ENCODE results near the gene SMURF1.
"Not testable (repeated sequence)": the region's sequence is repeated elsewhere in the genome, so short reads cannot be mapped to it uniquely, and the experiment has no call there.

The SMURF1 gene

GRCh38 chr7:99078416-99078815 is 65.5 kb downstream of the SMURF1 start:
- H3K9me3 ChIP-seq (ENCODE audit: low read length): peaks cover 2% of the 10 kb centered on the region
- no peaks in the 10 kb centered on the region for H3K36me3 ChIP-seq (ENCODE audit: insufficient read depth, low read length)
- no peak overlapping the region for H3K4me3 ChIP-seq (ENCODE audit: low read length)
- H3K4me1 ChIP-seq (ENCODE audit: insufficient read depth, low read length): no peaks in the 10 kb centered on the region
- no peak overlapping the region for H2AFZ ChIP-seq (ENCODE audit: low read depth, low read length)
- no peaks in the 10 kb centered on the region for H3K27me3 ChIP-seq (ENCODE audit: insufficient read depth, low read length)

DNA sequence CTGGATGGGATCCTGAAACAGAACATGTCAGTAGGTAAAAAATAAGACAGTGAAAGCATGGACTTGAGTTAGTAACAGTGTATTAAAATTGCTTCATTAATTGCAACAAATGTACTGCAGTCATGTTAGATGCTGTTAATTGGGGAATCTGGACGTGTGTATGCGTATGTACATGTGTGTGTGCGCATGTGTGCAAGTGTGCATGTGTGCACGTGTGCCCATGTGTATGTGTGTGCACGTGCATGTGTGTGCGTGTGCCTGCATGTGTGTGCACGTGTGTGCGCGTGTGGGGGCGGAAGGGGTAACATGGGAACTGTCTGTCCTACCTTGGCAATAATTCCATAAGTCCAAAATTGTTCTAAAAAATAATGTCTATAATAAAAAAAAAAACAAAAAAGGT is 67.3 kb downstream of the SMURF1 start:
- H3K27me3 ChIP-seq (ENCODE audit: insufficient read depth, low read length): no peaks in the 10 kb centered on the region
- peaks cover 2% of the 10 kb centered on the region for H3K9me3 ChIP-seq (ENCODE audit: low read length)
- H3K4me1 ChIP-seq (ENCODE audit: insufficient read depth, low read length): no peaks in the 10 kb centered on the region
- no peaks in the 10 kb centered on the region for H3K36me3 ChIP-seq (ENCODE audit: insufficient read depth, low read length)
- H3K4me3 ChIP-seq (ENCODE audit: low read length): no peak overlapping the region
- no peak overlapping the region for H2AFZ ChIP-seq (ENCODE audit: low read depth, low read length)

DNA sequence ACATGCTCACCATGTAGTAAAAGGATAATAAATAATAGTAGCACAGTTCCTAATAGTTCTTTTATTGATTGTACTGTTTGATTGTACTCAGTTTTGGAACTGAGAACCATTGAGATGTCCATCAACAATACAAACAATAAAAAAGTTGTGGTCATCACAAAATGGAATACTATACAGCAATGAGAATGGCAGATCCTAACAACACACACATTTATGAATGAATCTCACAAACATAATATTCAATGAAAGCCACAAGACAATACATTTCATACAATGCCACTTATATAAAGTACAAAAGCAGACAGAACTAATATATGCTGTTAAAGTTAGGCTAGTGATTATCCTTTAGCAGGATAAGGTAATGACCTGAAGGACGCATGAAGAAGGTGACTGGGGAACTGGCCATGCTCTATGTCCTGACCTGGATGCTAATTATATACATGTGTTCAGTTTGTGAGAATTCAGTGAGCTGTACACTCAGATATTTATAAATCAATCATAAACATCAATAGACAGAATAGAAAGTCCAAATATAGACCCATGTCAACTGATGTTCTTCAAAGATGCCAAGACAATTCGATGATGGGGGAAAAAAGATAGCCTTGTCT is 70.0 kb downstream of the SMURF1 start:
- no peak overlapping the region for H3K4me3 ChIP-seq (ENCODE audit: low read length)
- no peaks in the 10 kb centered on the region for H3K27me3 ChIP-seq (ENCODE audit: insufficient read depth, low read length)
- no peak overlapping the region for H2AFZ ChIP-seq (ENCODE audit: low read depth, low read length)
- peaks cover 2% of the 10 kb centered on the region for H3K9me3 ChIP-seq (ENCODE audit: low read length)
- no peaks in the 10 kb centered on the region for H3K4me1 ChIP-seq (ENCODE audit: insufficient read depth, low read length)
- no peaks in the 10 kb centered on the region for H3K36me3 ChIP-seq (ENCODE audit: insufficient read depth, low read length)

DNA sequence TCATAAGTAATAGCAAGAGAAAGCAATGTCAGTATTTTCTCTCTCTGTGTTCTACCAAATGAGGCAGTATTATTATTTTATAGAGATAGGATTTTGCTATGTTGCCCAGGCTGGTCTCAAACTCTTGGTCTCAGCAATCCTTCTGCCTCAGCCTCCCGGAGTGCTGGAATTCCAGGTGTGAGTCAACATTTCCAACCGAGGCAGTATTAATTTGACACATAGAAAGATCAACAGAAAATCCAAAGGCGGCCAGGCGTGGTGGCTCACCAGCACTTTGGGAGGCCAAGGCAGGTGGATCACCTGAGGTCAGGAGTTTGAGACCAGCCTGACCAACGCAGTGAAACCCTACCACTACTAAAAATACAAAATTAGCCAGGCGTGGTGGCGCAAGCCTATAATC is 71.8 kb downstream of the SMURF1 start:
- H3K4me3 ChIP-seq (ENCODE audit: low read length): no peak overlapping the region
- H3K4me1 ChIP-seq (ENCODE audit: insufficient read depth, low read length): no peaks in the 10 kb centered on the region
- no peak overlapping the region for H2AFZ ChIP-seq (ENCODE audit: low read depth, low read length)
- H3K27me3 ChIP-seq (ENCODE audit: insufficient read depth, low read length): no peaks in the 10 kb centered on the region
- H3K9me3 ChIP-seq (ENCODE audit: low read length): peaks cover 2% of the 10 kb centered on the region
- no peaks in the 10 kb centered on the region for H3K36me3 ChIP-seq (ENCODE audit: insufficient read depth, low read length)

DNA sequence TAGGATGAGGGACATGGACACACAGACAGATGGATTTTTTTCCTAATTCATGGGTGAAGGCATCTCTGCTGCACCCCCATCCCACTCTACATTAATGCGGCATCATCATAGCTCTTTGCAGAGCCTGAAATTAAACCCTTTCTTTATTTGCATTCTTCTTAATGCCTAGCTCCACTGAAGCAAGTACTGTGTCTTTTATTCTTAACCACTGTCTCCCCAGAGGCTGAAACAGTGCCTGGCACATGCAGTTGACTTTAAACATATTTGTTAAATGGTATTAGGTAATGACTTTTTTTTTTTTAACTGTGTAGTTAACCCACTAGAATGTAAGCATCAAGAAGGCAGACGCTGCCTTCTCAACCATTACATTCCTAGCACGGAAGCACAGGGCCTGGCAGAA is 73.5 kb downstream of the SMURF1 start:
- H3K4me3 ChIP-seq (ENCODE audit: low read length): no peak overlapping the region
- H3K36me3 ChIP-seq (ENCODE audit: insufficient read depth, low read length): no peaks in the 10 kb centered on the region
- no peaks in the 10 kb centered on the region for H3K27me3 ChIP-seq (ENCODE audit: insufficient read depth, low read length)
- H3K4me1 ChIP-seq (ENCODE audit: insufficient read depth, low read length): no peaks in the 10 kb centered on the region
- no peak overlapping the region for H2AFZ ChIP-seq (ENCODE audit: low read depth, low read length)
- no peaks in the 10 kb centered on the region for H3K9me3 ChIP-seq (ENCODE audit: low read length)

DNA sequence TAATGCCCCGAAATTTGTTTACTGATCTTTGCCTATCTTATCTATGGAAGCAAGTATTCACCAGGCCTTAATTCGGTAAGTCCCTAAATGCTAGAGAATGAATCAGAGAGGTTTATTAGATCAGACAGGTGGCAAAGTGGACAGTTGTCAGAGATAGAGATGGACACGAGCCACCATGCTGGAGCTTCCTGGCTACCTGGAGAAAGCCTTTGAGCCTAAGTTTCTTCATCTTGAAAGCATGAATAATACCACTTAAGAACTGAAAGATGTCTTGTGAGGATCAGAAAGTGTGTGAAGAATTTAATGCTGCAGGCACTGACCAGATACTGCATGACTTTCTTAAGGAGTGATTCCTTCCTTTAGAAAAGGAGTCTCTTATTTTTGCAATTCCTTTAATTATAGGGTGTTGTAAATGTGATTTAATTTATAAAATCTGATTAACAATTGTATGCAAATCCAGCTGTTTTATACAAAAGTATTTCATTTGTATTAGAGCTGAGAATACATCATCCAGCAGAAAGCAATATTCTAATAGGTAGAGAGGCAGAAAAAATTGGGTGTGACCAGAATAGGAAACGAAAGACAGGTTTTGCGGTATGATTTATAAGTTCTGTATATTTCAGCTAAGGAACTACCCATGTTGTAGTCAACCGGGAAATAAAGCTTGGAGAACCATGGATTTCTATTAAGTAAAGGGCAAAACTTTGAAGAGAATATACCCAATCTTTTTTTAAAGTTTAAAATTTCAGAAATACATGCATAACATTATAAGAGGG is 82.7 kb downstream of the SMURF1 start:
- Histone ChIP-seq H3K27me3 (ENCODE audit: insufficient read depth, low read length) (no peaks in the 10 kb centered on the region), H3K9me3 (ENCODE audit: low read length) (no peaks in the 10 kb centered on the region), H2AFZ (ENCODE audit: low read depth, low read length) (no peak overlapping the region), H3K4me1 (ENCODE audit: insufficient read depth, low read length) (no peaks in the 10 kb centered on the region), H3K36me3 (ENCODE audit: insufficient read depth, low read length) (peaks cover 12% of the 10 kb centered on the region), H3K4me3 (ENCODE audit: low read length) (no peak overlapping the region)

- Histone ChIP-seq H3K9me3 (ENCODE audit: low read length) (no peaks in the 10 kb centered on the region), H3K4me3 (ENCODE audit: low read length) (no peak overlapping the region), H2AFZ (ENCODE audit: low read depth, low read length) (no peak overlapping the region), H3K27me3 (ENCODE audit: insufficient read depth, low read length) (no peaks in the 10 kb centered on the region), H3K36me3 (ENCODE audit: insufficient read depth, low read length) (peaks cover 62% of the 10 kb centered on the region), H3K4me1 (ENCODE audit: insufficient read depth, low read length) (no peaks in the 10 kb centered on the region)
Measured at GRCh38 chr7:99054781-99055180, 89.1 kb downstream of the SMURF1 start.

- Histone ChIP-seq H3K36me3 (ENCODE audit: insufficient read depth, low read length) (peaks cover 80% of the 10 kb centered on the region), H3K4me1 (ENCODE audit: insufficient read depth, low read length) (no peaks in the 10 kb centered on the region), H2AFZ (ENCODE audit: low read depth, low read length) (no peak overlapping the region), H3K27me3 (ENCODE audit: insufficient read depth, low read length) (no peaks in the 10 kb centered on the region), H3K9me3 (ENCODE audit: low read length) (no peaks in the 10 kb centered on the region), H3K4me3 (ENCODE audit: low read length) (no peak overlapping the region)
Measured at GRCh38 chr7:99050971-99051370, 92.9 kb downstream of the SMURF1 start.

DNA sequence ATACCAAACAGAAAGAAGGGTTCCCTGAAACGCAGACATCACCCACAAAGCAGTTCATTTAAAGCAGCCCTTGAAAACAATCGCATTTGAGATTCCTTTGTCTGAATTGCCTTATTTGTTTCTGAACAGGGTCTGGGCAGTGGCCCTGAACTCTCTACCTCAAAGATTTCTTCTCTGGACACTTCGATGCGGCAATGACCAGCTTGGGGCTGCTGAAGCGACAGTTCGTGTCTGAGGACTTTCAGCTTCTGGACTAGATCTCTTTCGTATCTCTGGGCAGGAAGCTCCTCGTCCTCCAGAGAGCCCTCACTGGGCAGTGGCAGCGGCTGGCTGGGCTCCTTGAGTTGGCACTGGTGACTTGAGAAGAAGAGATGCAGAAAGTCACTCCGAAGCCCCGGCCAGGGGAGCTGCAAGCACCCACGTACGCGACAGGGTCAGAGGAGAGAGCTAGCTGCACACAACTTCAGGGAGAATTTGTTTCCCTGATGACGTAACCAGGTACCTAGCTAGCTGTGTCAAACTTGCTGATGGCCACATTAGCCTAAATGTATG is 96.3 kb downstream of the SMURF1 start:
- H3K4me1 ChIP-seq (ENCODE audit: insufficient read depth, low read length): no peaks in the 10 kb centered on the region
- H3K36me3 ChIP-seq (ENCODE audit: insufficient read depth, low read length): peaks cover 81% of the 10 kb centered on the region
- no peak overlapping the region for H3K4me3 ChIP-seq (ENCODE audit: low read length)

DNA sequence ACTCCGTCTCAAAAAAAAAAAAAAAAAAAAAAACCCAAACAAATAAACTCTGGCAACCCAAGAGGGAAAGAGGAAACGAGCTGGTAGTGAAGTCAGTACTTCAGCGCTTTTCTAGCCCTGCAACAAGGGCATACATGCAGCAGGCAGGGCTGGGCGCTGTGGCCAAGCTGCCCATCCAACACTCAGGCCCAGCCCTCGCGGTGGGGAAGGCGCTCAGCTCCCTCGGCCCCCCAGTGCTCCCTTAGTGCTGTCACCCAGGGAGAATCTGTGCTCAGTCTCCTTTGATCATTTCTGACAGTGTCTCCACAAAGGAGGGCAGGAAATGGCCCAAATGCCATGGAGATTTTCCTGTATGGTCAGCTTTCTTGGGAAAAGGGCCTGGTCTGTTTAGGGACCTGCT is 97.2 kb downstream of the SMURF1 start:
- no peaks in the 10 kb centered on the region for H3K27me3 ChIP-seq (ENCODE audit: insufficient read depth, low read length)
- no peaks in the 10 kb centered on the region for H3K9me3 ChIP-seq (ENCODE audit: low read length)
- peaks cover 77% of the 10 kb centered on the region for H3K36me3 ChIP-seq (ENCODE audit: insufficient read depth, low read length)
- H3K4me3 ChIP-seq (ENCODE audit: low read length): no peak overlapping the region
- no peaks in the 10 kb centered on the region for H3K4me1 ChIP-seq (ENCODE audit: insufficient read depth, low read length)
- no peak overlapping the region for H2AFZ ChIP-seq (ENCODE audit: low read depth, low read length)

More for the DNA sequence above, 96.3 kb downstream of the SMURF1 start:
- Histone ChIP-seq H2AFZ (ENCODE audit: low read depth, low read length) (no peak overlapping the region), H3K27me3 (ENCODE audit: insufficient read depth, low read length) (no peaks in the 10 kb centered on the region), H3K9me3 (ENCODE audit: low read length) (no peaks in the 10 kb centered on the region)

- H3K9me3 ChIP-seq (ENCODE audit: low read length); H3K4me3 ChIP-seq (ENCODE audit: low read length); H3K4me1 ChIP-seq (ENCODE audit: insufficient read depth, low read length); H2AFZ ChIP-seq (ENCODE audit: low read depth, low read length); H3K27me3 ChIP-seq (ENCODE audit: insufficient read depth, low read length): not testable (repeated sequence)
- peaks cover 77% of the 10 kb centered on the region for H3K36me3 ChIP-seq (ENCODE audit: insufficient read depth, low read length)
Measured at GRCh38 chr7:99046262-99046661, 97.6 kb downstream of the SMURF1 start.

DNA sequence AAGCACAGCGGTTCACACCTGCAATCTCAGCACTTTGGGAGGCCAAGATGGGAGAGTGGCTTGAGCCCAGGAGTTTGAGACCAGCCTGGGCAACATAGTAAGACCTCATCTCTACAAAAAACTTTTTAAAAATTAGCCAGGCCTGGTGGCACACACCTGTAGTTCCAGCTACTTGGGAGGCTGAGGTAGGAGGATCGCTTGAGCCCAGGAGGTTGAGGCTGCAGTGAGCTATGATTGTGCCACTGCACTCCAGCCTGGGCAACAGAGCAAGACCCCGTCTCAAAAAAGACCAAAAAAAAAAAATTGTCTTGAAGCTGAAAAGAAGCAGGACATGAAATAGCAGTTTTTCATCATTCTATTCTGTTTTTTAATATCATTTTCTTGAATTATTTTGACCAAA is 99.0 kb downstream of the SMURF1 start:
- H3K4me3 ChIP-seq (ENCODE audit: low read length); H2AFZ ChIP-seq (ENCODE audit: low read depth, low read length); H3K27me3 ChIP-seq (ENCODE audit: insufficient read depth, low read length); H3K9me3 ChIP-seq (ENCODE audit: low read length); H3K4me1 ChIP-seq (ENCODE audit: insufficient read depth, low read length): not testable (repeated sequence)
- peaks cover 72% of the 10 kb centered on the region for H3K36me3 ChIP-seq (ENCODE audit: insufficient read depth, low read length)

GRCh38 chr7:99042957-99043356 is 101.0 kb downstream of the SMURF1 start:
- Histone ChIP-seq H3K4me1 (ENCODE audit: insufficient read depth, low read length) (no peaks in the 10 kb centered on the region), H3K9me3 (ENCODE audit: low read length) (no peaks in the 10 kb centered on the region), H3K27me3 (ENCODE audit: insufficient read depth, low read length) (no peaks in the 10 kb centered on the region), H3K36me3 (ENCODE audit: insufficient read depth, low read length) (peaks cover 71% of the 10 kb centered on the region), H3K4me3 (ENCODE audit: low read length) (no peak overlapping the region), H2AFZ (ENCODE audit: low read depth, low read length) (no peak overlapping the region)
